Measurements from ENCODE around the gene SUSD2.

SUSD2 gene

GRCh38 chr22:24145446-24146193 is 35.7 kb upstream of the SUSD2 start:
- no peaks in the 10 kb centered on the region for H3K27me3 ChIP-seq (ENCODE audit: low read depth)
- H3K9me3 ChIP-seq, result no peaks in the 10 kb centered on the region
- H3K4me3 ChIP-seq, result no peak overlapping the region
- no peaks in the 10 kb centered on the region; the same call in 1 of the 2 replicates for H3K4me1 ChIP-seq
- DNase-seq (ENCODE audit: low spot score in 2 of 2), result no peak
- in situ Hi-C loops (cut with MboI; ENCODE audit: low sequenced_read_pairs), result no loop called here
- H3K36me3 ChIP-seq (replicated peaks), result no peaks in the 10 kb centered on the region

- Histone ChIP-seq H3K9me3 (no peaks in the 10 kb centered on the region), H3K4me1 (no peaks in the 10 kb centered on the region; the same call in 1 of the 2 replicates), H3K36me3 (replicated peaks) (no peaks in the 10 kb centered on the region), H3K4me3 (no peak overlapping the region), H3K27me3 (ENCODE audit: low read depth) (no peaks in the 10 kb centered on the region)
- no peak for DNase-seq (ENCODE audit: low spot score in 2 of 2)
- in situ Hi-C loops (cut with MboI; ENCODE audit: low sequenced_read_pairs), result no loop called here
Observed at GRCh38 chr22:24146194-24146616, 35.1 kb upstream of the SUSD2 start.

DNA sequence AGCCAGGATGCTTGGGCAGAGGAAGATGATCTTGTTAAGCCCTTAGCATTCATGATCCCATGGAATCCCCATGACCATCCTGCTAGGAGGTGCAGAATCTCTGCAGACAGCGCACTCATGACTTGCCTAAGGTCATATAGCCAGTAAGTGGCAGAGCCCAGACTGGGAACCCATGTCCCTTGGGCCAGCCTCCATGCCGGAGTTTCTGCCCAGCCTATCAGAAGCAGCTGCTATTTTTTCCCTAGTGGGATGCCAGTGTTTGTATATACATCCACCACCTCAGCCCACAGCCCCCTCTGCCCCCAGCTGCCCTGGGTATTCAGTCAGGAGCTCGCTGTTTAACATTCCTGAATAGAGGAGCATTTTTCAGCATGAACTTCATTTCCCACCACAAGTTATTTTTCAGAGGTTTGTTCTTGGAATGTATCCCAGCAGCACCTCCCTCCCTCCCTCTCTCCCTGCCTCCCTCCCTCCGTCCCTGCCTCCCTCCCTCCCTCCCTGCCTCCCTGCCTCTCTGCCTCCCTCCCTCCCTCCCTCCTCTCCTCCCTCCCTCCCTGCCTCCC is 34.4 kb upstream of the SUSD2 start:
- Histone ChIP-seq H3K4me1 (no peaks in the 10 kb centered on the region; the same call in 1 of the 2 replicates), H3K27me3 (ENCODE audit: low read depth) (no peaks in the 10 kb centered on the region), H3K9me3 (no peaks in the 10 kb centered on the region), H3K36me3 (replicated peaks) (no peaks in the 10 kb centered on the region), H3K4me3 (no peak overlapping the region)
- in situ Hi-C loops (cut with MboI; ENCODE audit: low sequenced_read_pairs), result no loop called here
- DNase-seq (ENCODE audit: low spot score in 2 of 2), result no peak

GRCh38 chr22:24147666-24148065 is 33.6 kb upstream of the SUSD2 start:
- DNase-seq (ENCODE audit: low spot score in 2 of 2), result no peak
- no peaks in the 10 kb centered on the region for H3K27me3 ChIP-seq (ENCODE audit: low read depth)
- in situ Hi-C loops (cut with MboI; ENCODE audit: low sequenced_read_pairs), result no loop called here
- no peak overlapping the region for H3K4me3 ChIP-seq
- no peaks in the 10 kb centered on the region; the same call in 1 of the 2 replicates for H3K4me1 ChIP-seq
- H3K9me3 ChIP-seq, result no peaks in the 10 kb centered on the region
- no peaks in the 10 kb centered on the region for H3K36me3 ChIP-seq (replicated peaks)

DNA sequence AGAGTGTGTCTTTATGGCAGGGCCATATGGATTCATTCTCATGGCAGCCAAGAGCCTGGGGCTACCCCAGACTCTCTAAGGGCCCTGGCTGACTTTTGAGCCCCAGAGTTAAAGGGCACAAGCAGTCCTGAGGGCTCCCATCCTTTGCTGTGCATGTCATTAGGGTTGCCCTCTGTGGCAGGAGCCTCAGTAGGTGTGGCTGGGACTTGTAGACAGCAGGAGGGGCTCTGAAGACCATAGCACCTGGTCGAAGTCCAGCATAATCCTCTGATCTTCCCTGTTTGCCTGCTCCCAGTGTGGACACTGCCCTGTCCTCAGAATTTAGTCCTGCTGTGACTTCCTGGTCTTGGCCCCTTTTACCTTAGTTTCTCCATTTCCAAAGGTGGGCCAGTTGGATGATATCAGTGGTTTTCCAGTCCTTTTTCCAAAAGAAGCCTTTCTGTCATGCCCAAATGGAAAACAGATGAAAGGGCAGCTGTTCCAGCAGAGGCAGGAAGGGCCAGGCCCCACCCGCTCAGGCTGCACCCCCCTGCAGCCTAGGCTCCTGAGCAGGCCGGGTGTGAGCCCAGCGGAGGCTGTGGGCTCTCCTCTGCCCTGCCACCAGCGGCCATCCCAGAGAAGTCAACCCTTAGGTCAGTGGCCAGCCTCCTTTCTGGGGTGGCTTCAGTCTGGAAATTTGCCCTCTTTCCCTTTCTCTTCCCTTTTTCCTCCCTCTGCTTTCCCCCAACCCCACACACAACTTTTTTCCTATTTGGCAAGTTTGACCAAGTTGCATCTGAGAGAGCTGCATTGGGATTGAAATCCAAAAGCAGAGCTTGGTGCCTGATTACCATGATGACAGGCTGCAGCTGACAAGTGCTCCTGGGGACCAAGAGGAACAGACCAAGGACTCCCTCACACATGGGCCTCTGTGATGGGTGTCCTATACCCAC is 32.8 kb upstream of the SUSD2 start:
- in situ Hi-C loops (cut with MboI; ENCODE audit: low sequenced_read_pairs), result no loop called here
- no peak for DNase-seq (ENCODE audit: low spot score in 2 of 2)
- Histone ChIP-seq H3K36me3 (replicated peaks) (no peaks in the 10 kb centered on the region), H3K4me3 (no peak overlapping the region), H3K9me3 (no peaks in the 10 kb centered on the region), H3K27me3 (ENCODE audit: low read depth) (no peaks in the 10 kb centered on the region), H3K4me1 (no peaks in the 10 kb centered on the region; the same call in 1 of the 2 replicates)

DNA sequence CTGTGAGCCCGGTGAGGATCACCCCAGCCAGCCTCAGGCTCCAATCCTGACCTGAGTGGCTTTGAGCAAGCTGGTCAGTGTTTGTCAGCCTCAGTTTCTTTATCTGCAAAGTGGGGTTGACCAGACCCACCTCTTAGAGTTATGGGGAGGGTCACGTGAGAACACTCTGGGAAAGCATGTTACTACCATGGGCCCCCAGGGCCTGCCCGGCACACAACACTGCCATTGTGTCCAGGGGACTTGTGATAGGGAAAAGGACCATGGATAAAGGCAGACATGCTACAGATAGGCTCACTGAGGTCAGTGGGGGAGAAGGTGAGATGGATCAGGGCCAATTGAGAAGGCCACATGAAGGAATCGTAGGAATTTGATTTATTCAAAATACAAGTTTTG is 32.1 kb upstream of the SUSD2 start:
- Histone ChIP-seq H3K36me3 (replicated peaks) (no peaks in the 10 kb centered on the region), H3K27me3 (ENCODE audit: low read depth) (no peaks in the 10 kb centered on the region), H3K4me1 (no peaks in the 10 kb centered on the region; the same call in 1 of the 2 replicates), H3K4me3 (no peak overlapping the region), H3K9me3 (no peaks in the 10 kb centered on the region)
- DNase-seq (ENCODE audit: low spot score in 2 of 2), result no peak
- in situ Hi-C loops (cut with MboI; ENCODE audit: low sequenced_read_pairs), result no loop called here

DNA sequence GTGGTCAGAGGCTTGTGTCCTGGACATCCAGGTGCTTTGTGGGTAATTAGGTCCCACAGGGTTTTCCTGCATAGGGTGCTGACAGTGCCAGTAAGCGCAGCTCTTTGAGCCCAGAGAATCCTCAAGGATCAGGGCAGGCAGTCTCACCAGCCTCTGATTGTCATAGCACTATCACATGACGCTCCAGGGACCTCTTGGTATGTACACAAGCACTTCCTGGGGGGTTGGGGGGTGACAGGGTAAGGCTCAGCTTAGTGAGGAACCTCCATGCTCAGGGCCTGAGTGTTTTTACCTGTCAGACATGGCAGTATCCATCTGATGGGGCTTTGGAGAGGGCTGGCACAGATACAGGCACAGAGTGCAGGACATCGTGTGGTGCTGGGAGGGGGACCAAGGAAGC is 27.9 kb upstream of the SUSD2 start:
- in situ Hi-C loops (cut with MboI; ENCODE audit: low sequenced_read_pairs), result no loop called here
- Histone ChIP-seq H3K4me1 (peaks cover 5% of the 10 kb centered on the region; the same call in 1 of the 2 replicates), H3K27me3 (ENCODE audit: low read depth) (no peaks in the 10 kb centered on the region), H3K9me3 (no peaks in the 10 kb centered on the region), H3K4me3 (no peak overlapping the region), H3K36me3 (replicated peaks) (no peaks in the 10 kb centered on the region)
- DNase-seq (ENCODE audit: low spot score in 2 of 2), result no peak

- Histone ChIP-seq H3K36me3 (replicated peaks) (no peaks in the 10 kb centered on the region), H3K4me1 (peaks cover 5% of the 10 kb centered on the region; the same call in 1 of the 2 replicates), H3K4me3 (no peak overlapping the region), H3K27me3 (ENCODE audit: low read depth) (no peaks in the 10 kb centered on the region), H3K9me3 (no peaks in the 10 kb centered on the region)
- in situ Hi-C loops (cut with MboI; ENCODE audit: low sequenced_read_pairs), result no loop called here
- DNase-seq (ENCODE audit: low spot score in 2 of 2), result no peak
Observed at GRCh38 chr22:24153959-24154358, 27.3 kb upstream of the SUSD2 start.

DNA sequence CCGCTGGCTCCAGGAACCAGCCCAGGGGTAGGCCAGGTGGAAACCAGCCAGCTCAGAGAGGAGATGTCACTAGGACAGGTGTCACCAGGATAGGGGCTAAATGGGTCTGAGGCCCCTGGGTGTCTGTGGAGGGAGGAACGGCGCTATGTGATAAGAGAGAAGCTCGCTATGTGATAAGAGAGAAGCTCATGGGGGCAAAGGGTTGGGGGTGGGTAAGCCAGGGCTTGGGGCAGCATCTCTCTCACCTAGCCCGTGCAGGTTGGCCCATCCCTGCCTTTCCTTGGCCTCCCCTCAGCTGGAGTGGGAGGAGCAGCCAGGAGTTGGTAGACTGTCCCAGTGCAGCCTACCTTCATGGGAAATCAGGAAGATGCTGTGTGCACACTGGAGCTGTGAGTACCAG is 26.5 kb upstream of the SUSD2 start:
- Histone ChIP-seq H3K4me3 (no peak overlapping the region), H3K4me1 (peaks cover 5% of the 10 kb centered on the region; the same call in 1 of the 2 replicates), H3K36me3 (replicated peaks) (no peaks in the 10 kb centered on the region), H3K9me3 (no peaks in the 10 kb centered on the region), H3K27me3 (ENCODE audit: low read depth) (no peaks in the 10 kb centered on the region)
- in situ Hi-C loops (cut with MboI; ENCODE audit: low sequenced_read_pairs), result no loop called here
- DNase-seq (ENCODE audit: low spot score in 2 of 2), result no peak

GRCh38 chr22:24155627-24156140 is 25.6 kb upstream of the SUSD2 start:
- H3K36me3 ChIP-seq (replicated peaks), result no peaks in the 10 kb centered on the region
- in situ Hi-C loops (cut with MboI; ENCODE audit: low sequenced_read_pairs), result no loop called here
- DNase-seq (ENCODE audit: low spot score in 2 of 2), result peak; percentile 8 to 65

GRCh38 chr22:24156141-24156912 is 25.0 kb upstream of the SUSD2 start:
- no peaks in the 10 kb centered on the region for H3K36me3 ChIP-seq (replicated peaks)
- H3K4me1 ChIP-seq, result peaks cover 5% of the 10 kb centered on the region; the same call in 1 of the 2 replicates
- in situ Hi-C loops (cut with MboI; ENCODE audit: low sequenced_read_pairs), result no loop called here
- H3K9me3 ChIP-seq, result no peaks in the 10 kb centered on the region
- H3K4me3 ChIP-seq, result peak overlapping the region; percentile 40
- no peaks in the 10 kb centered on the region for H3K27me3 ChIP-seq (ENCODE audit: low read depth)
- DNase-seq (ENCODE audit: low spot score in 2 of 2), result no peak

More at GRCh38 chr22:24155627-24156140, 25.6 kb upstream of the SUSD2 start:
- H3K9me3 ChIP-seq, result no peaks in the 10 kb centered on the region
- peaks cover 5% of the 10 kb centered on the region; the same call in 1 of the 2 replicates for H3K4me1 ChIP-seq
- no peaks in the 10 kb centered on the region for H3K27me3 ChIP-seq (ENCODE audit: low read depth)
- H3K4me3 ChIP-seq, result peak overlapping the region; percentile 40

DNA sequence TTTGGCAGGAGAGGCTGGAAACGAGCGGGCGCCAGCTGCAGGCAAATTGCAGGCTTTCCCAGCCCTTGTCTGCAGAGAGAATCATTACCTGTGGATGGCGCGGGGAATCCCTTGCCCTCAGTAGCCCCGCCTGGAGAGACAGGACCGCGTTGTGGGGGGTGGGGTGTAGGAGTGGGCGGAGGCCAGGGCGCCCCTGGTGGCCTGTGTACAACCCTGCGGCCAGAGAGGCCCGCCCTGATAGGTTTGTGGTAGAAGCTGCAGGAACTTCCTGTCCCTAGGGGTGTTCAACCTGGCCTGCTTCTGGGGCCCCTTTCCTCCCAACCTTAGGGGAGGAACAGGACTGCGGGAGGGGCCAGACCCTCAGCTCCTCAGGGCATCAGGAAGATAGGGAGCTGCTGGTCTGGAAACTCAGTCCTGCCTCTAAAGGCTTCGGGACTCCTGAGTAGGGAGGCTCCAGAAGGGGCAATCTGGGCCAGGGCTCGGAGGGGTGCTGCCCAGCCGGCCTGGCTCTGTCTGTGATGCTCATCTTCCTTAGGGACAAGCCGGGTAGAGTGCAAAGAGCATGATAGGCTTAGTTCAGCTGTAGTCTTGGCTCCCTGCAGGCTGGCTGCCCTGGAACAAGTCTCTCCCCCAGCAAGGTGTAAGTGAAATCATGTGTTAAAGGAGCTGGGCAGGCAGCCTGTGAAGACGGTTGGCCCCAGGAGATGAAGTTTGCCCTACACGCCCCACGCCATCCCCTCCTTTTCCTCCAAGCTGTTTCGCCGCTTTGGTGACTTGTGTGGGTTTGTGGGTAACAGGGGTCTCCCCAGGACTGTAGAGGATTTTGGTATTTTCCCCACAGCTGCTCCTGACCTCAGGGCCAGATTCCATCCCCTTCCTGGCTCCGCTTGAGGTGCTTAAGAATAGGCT is 24.1 kb upstream of the SUSD2 start:
- peaks cover 5% of the 10 kb centered on the region; the same call in 1 of the 2 replicates for H3K4me1 ChIP-seq
- H3K36me3 ChIP-seq (replicated peaks), result no peaks in the 10 kb centered on the region
- in situ Hi-C loops (cut with MboI; ENCODE audit: low sequenced_read_pairs), result no loop called here
- DNase-seq (ENCODE audit: low spot score in 2 of 2), result peak; percentile 85 to 95
- H3K9me3 ChIP-seq, result no peaks in the 10 kb centered on the region
- H3K27me3 ChIP-seq (ENCODE audit: low read depth), result no peaks in the 10 kb centered on the region
- H3K4me3 ChIP-seq, result peak overlapping the region; percentile 40
